IPS DF 6.9 (cell line): ENCODE results near the gene CACNA1G.

ENCODE experiments used
- DNase-seq: peaks from one replicate; pipeline ENCODE4 v3.0.0-alpha.2; 2013; ENCODE audit warnings: low read depth, low spot score
- H3K27ac ChIP-seq: one replicate; pipeline ENCODE4 v1.5.1; 2013; ENCODE audit warnings: low read length, control low read depth
- H3K27me3 ChIP-seq: 2 replicates; pipeline ENCODE4 v1.6.1; 2013; ENCODE audit warnings: mild to moderate bottlenecking, low read length; ENCODE audit not compliant: control insufficient read depth, insufficient read depth
- H3K36me3 ChIP-seq: 2 replicates; pipeline ENCODE4 v1.6.1; 2013; ENCODE audit warnings: low read length; ENCODE audit not compliant: control insufficient read depth, insufficient read depth
- H3K4me1 ChIP-seq: 2 replicates; pipeline ENCODE4 v1.6.1; 2013; ENCODE audit warnings: low read length; ENCODE audit not compliant: control insufficient read depth, insufficient read depth
- H3K4me3 ChIP-seq: 2 replicates; pipeline ENCODE4 v1.5.1; 2013; ENCODE audit warnings: mild to moderate bottlenecking, low read length
- H3K9me3 ChIP-seq: 2 replicates; pipeline ENCODE4 v1.6.1; 2013; ENCODE audit warnings: low read length, inconsistent platforms; ENCODE audit not compliant: control insufficient read depth, insufficient read depth
- WGBS: extraction: QIAGEN DNeasy Blood & Tissue Kit; methylation state at CpG from one replicate; pipeline ENCODE4 v1.1.7; 2013; ENCODE audit warnings: mixed read lengths, missing lambda C conversion rate; ENCODE audit not compliant: insufficient read length, insufficient coverage; 5-methylcytosine and 5-hydroxymethylcytosine counted together

CACNA1G gene

GRCh38 chr17:50611634-50612033 is 51.1 kb downstream of the CACNA1G start:
- H3K27me3 ChIP-seq, result no peaks in the 10 kb centered on the region
- WGBS, result no CpG with 5 or more reads among the region's 6 CpGs
- H3K4me3 ChIP-seq, result no peak overlapping the region
- no peak for DNase-seq
- no peaks in the 10 kb centered on the region for H3K9me3 ChIP-seq
- 0 out of 2 replicates have a peak, but pooled peaks cover 2% of the 10 kb centered on the region for H3K36me3 ChIP-seq
- no peak overlapping the region for H3K27ac ChIP-seq
- no peaks in the 10 kb centered on the region; the same call in 1 of the 2 replicates for H3K4me1 ChIP-seq

GRCh38 chr17:50612281-50612680 is 51.8 kb downstream of the CACNA1G start:
- no CpG with 5 or more reads among the region's 12 CpGs for WGBS
- H3K36me3 ChIP-seq, result 0 out of 2 replicates have a peak, but pooled peaks cover 2% of the 10 kb centered on the region
- no peaks in the 10 kb centered on the region; the same call in 1 of the 2 replicates for H3K4me1 ChIP-seq
- no peak overlapping the region for H3K4me3 ChIP-seq
- no peaks in the 10 kb centered on the region for H3K27me3 ChIP-seq
- no peak for DNase-seq
- no peak overlapping the region for H3K27ac ChIP-seq
- no peaks in the 10 kb centered on the region for H3K9me3 ChIP-seq

GRCh38 chr17:50613007-50613992 is 52.8 kb downstream of the CACNA1G start:
- no peaks in the 10 kb centered on the region for H3K9me3 ChIP-seq
- no CpG with 5 or more reads among the region's 26 CpGs for WGBS
- H3K27ac ChIP-seq, result no peak overlapping the region
- H3K4me1 ChIP-seq, result no peaks in the 10 kb centered on the region; the same call in 1 of the 2 replicates
- DNase-seq, result no peak
- no peaks in the 10 kb centered on the region for H3K27me3 ChIP-seq
- no peak overlapping the region for H3K4me3 ChIP-seq
- H3K36me3 ChIP-seq, result 0 out of 2 replicates have a peak, but pooled peaks cover 2% of the 10 kb centered on the region

- no peaks in the 10 kb centered on the region for H3K9me3 ChIP-seq
- peaks cover under 1% of the 10 kb centered on the region; the same call in 1 of the 2 replicates for H3K4me1 ChIP-seq
- H3K27ac ChIP-seq, result no peak overlapping the region
- no peak for DNase-seq
- no CpG with 5 or more reads among the region's 11 CpGs for WGBS
- H3K36me3 ChIP-seq, result 0 out of 2 replicates have a peak, but pooled peaks cover 2% of the 10 kb centered on the region
- H3K27me3 ChIP-seq, result no peaks in the 10 kb centered on the region
- no peak overlapping the region for H3K4me3 ChIP-seq
Observed at GRCh38 chr17:50614471-50615051, 54.0 kb downstream of the CACNA1G start.

- no peak for DNase-seq
- Histone ChIP-seq H3K27ac (no peak overlapping the region), H3K4me3 (no peak overlapping the region), H3K27me3 (no peaks in the 10 kb centered on the region), H3K9me3 (no peaks in the 10 kb centered on the region), H3K36me3 (no peaks in the 10 kb centered on the region), H3K4me1 (0 out of 2 replicates have a peak, but pooled peaks cover 2% of the 10 kb centered on the region)
- no CpG with 5 or more reads among the region's 7 CpGs for WGBS
Observed at GRCh38 chr17:50615828-50616227, 55.3 kb downstream of the CACNA1G start.

GRCh38 chr17:50618300-50618699 is 57.8 kb downstream of the CACNA1G start:
- H3K4me3 ChIP-seq, result no peak overlapping the region
- no peak for DNase-seq
- no peaks in the 10 kb centered on the region for H3K9me3 ChIP-seq
- H3K36me3 ChIP-seq, result no peaks in the 10 kb centered on the region
- H3K4me1 ChIP-seq, result peaks cover 5% of the 10 kb centered on the region; the same call in 1 of the 2 replicates
- H3K27ac ChIP-seq, result no peak overlapping the region
- WGBS, result no CpG with 5 or more reads among the region's 4 CpGs
- H3K27me3 ChIP-seq, result no peaks in the 10 kb centered on the region

GRCh38 chr17:50618941-50619340 is 58.4 kb downstream of the CACNA1G start:
- WGBS, result no CpG with 5 or more reads among the region's 11 CpGs
- H3K36me3 ChIP-seq, result no peaks in the 10 kb centered on the region
- no peak for DNase-seq
- H3K27me3 ChIP-seq, result no peaks in the 10 kb centered on the region
- H3K27ac ChIP-seq, result no peak overlapping the region
- H3K9me3 ChIP-seq, result no peaks in the 10 kb centered on the region
- no peak overlapping the region for H3K4me3 ChIP-seq
- peaks cover 5% of the 10 kb centered on the region; the same call in 1 of the 2 replicates for H3K4me1 ChIP-seq

GRCh38 chr17:50619489-50619888 is 59.0 kb downstream of the CACNA1G start:
- DNase-seq, result no peak
- Histone ChIP-seq H3K4me3 (no peak overlapping the region), H3K9me3 (no peaks in the 10 kb centered on the region), H3K4me1 (peaks cover 5% of the 10 kb centered on the region; the same call in 1 of the 2 replicates), H3K27me3 (no peaks in the 10 kb centered on the region), H3K36me3 (no peaks in the 10 kb centered on the region), H3K27ac (no peak overlapping the region)
- no CpG with 5 or more reads among the region's 7 CpGs for WGBS

GRCh38 chr17:50620237-50620636 is 59.7 kb downstream of the CACNA1G start:
- H3K36me3 ChIP-seq, result no peaks in the 10 kb centered on the region
- WGBS, result no CpG with 5 or more reads among the region's 5 CpGs
- no peaks in the 10 kb centered on the region for H3K9me3 ChIP-seq
- H3K4me1 ChIP-seq, result peaks cover 5% of the 10 kb centered on the region; the same call in 1 of the 2 replicates
- DNase-seq, result no peak
- no peaks in the 10 kb centered on the region for H3K27me3 ChIP-seq
- H3K4me3 ChIP-seq, result no peak overlapping the region
- no peak overlapping the region for H3K27ac ChIP-seq

- Histone ChIP-seq H3K9me3 (no peaks in the 10 kb centered on the region), H3K36me3 (no peaks in the 10 kb centered on the region), H3K4me1 (peaks cover 6% of the 10 kb centered on the region; the same call in 1 of the 2 replicates), H3K4me3 (no peak overlapping the region), H3K27me3 (no peaks in the 10 kb centered on the region), H3K27ac (no peak overlapping the region)
- no peak for DNase-seq
- no CpG with 5 or more reads among the region's 17 CpGs for WGBS
Observed at GRCh38 chr17:50620858-50621257, 60.3 kb downstream of the CACNA1G start.
